Measurements from ENCODE around the gene DENND1B. TPM values are rescaled to one million over a fixed set of nuclear protein-coding genes. Genes with fewer than 3 reads are reported as not detected.

The DENND1B gene
- polyA plus RNA-seq, 1 donor, result 4.5 TPM

DNA sequence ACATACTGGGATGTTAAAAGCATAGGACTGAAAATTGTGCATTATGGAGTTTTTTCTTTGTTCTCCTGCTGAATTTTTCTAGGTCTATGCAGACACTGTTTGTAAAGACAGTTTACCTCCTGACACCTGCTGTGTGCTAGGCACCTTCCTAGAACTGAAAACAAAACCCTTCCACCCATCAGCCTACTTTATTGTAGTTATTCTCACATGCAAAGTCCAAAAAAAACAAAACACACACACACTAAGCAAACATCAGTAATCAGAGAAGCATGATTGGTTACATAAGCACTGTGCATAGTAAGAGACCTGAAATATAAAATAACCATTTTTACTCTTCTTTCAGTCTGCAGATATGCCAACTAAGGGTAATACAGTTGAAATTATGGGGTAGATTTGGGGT lies 312.1 kb downstream of the DENND1B start:
- DNase-seq, result no peak

DNA sequence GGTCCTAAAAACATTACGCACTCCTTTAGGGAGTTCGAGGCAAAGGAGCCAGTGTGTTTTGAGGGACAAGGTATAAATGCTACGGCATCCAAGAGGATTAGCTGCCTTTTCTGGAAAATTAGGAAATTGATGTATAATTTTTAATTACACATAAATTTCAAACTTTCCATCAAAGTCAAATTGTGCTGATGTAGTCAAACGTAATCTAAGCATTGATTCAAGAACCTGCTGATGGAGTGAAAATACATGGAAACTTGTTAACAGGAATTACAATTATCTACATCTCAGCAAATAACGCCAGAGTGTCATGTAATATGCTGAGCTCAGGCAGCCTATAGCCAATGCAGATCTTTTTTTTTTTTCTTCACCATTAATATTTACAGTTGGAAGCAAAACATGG lies 312.7 kb downstream of the DENND1B start:
- no peak for DNase-seq

Other genes starting within 250 kb of the DENND1B start
- 1.0 TPM for gene C1orf53, start 127.2 kb upstream of the DENND1B start, polyA plus RNA-seq (ENCODE audit: insufficient read length)
- not detected for gene LHX9, start 141.9 kb upstream of the DENND1B start, polyA plus RNA-seq (ENCODE audit: insufficient read length)